ENCODE results near the gene SYNPR.

The SYNPR gene

GRCh38 chr3:63295806-63296205 is 17.7 kb downstream of the SYNPR start:
- no peak overlapping the region for H3K27ac ChIP-seq
- CTCF ChIA-PET: interaction anchor here (0.7 kb wide), 1 partner anchor 959 kb away, joined by 3 read pairs; no protein-coding TSS in a partner anchor
- no peak for DNase-seq (ENCODE audit: low spot score)
- no peak for TF ChIP-seq CTCF (conservative IDR thresholded peaks at IDR 0.05; ENCODE audit: low read depth)
- POLR2A ChIA-PET (ENCODE audit: low non-redundant PET): no interaction called here

GRCh38 chr3:63296249-63296648 is 18.1 kb downstream of the SYNPR start:
- POLR2A ChIA-PET (ENCODE audit: low non-redundant PET): no interaction called here
- no peak for TF ChIP-seq CTCF (conservative IDR thresholded peaks at IDR 0.05; ENCODE audit: low read depth)
- no peak for DNase-seq (ENCODE audit: low spot score)
- CTCF ChIA-PET: interaction anchor here (0.7 kb wide), 1 partner anchor 960 kb away, joined by 3 read pairs; no protein-coding TSS in a partner anchor
- H3K27ac ChIP-seq: no peak overlapping the region

- H3K27ac ChIP-seq: no peak overlapping the region
- no peak for TF ChIP-seq CTCF (conservative IDR thresholded peaks at IDR 0.05; ENCODE audit: low read depth)
- DNase-seq (ENCODE audit: low spot score): no peak
- ChIA-PET CTCF (no interaction called here), POLR2A (ENCODE audit: low non-redundant PET) (no interaction called here)
Measured at GRCh38 chr3:63303238-63303637, 25.1 kb downstream of the SYNPR start.

DNA sequence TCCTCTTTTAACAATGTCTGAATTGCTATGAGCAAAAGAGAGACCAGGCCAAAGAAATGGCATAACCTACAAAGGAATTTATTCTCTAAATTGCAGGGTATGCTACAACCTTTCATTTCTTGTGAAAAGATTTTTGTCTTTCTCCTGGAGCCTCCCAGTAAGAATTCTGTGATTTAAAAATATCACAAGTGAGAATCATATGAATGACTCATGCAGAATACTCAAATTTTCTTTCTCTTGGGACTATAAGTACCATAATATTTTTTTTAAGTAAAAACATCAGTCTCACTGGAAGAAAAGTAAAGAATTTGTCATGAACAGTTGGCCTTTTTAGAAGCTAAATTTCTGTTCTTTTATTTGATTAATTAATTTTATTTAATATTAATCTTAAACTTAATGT is 26.3 kb downstream of the SYNPR start:
- DNase-seq (ENCODE audit: low spot score): no peak
- TF ChIP-seq CTCF (conservative IDR thresholded peaks at IDR 0.05; ENCODE audit: low read depth): no peak
- no peak overlapping the region for H3K27ac ChIP-seq
- ChIA-PET POLR2A (ENCODE audit: low non-redundant PET) (no interaction called here), CTCF (no interaction called here)

GRCh38 chr3:63308072-63308471 is 30.0 kb downstream of the SYNPR start:
- H3K27ac ChIP-seq: no peak overlapping the region
- DNase-seq (ENCODE audit: low spot score): no peak
- ChIA-PET CTCF (no interaction called here), POLR2A (ENCODE audit: low non-redundant PET) (no interaction called here)
- 0 out of 2 replicates have a peak, but pooled peaks have one; percentile 7 for TF ChIP-seq CTCF (conservative IDR thresholded peaks at IDR 0.05; ENCODE audit: low read depth)

- ChIA-PET CTCF (no interaction called here), POLR2A (ENCODE audit: low non-redundant PET) (no interaction called here)
- no peak overlapping the region for H3K27ac ChIP-seq
- TF ChIP-seq CTCF (conservative IDR thresholded peaks at IDR 0.05; ENCODE audit: low read depth): no peak
- DNase-seq (ENCODE audit: low spot score): no peak
Measured at GRCh38 chr3:63309768-63310167, 31.7 kb downstream of the SYNPR start.

- POLR2A ChIA-PET (ENCODE audit: low non-redundant PET): no interaction called here
- no peak overlapping the region for H3K27ac ChIP-seq
- CTCF ChIA-PET: no interaction called here
- DNase-seq (ENCODE audit: low spot score): no peak
- no peak for TF ChIP-seq CTCF (conservative IDR thresholded peaks at IDR 0.05; ENCODE audit: low read depth)
Measured at GRCh38 chr3:63323766-63324165, 45.7 kb downstream of the SYNPR start.

Data from RWPE1 (cell line).